ENCODE results near the gene ITGA3. TPM values are rescaled to one million over a fixed set of nuclear protein-coding genes. Genes with fewer than 3 reads are reported as not detected.

Gene ITGA3
- total and polyA plus RNA-seq, 2 of the 13 experiments (the other 11 are each of a cell fraction or from before 2014, with no cell fraction given): 0.48 to 0.69 TPM

DNA sequence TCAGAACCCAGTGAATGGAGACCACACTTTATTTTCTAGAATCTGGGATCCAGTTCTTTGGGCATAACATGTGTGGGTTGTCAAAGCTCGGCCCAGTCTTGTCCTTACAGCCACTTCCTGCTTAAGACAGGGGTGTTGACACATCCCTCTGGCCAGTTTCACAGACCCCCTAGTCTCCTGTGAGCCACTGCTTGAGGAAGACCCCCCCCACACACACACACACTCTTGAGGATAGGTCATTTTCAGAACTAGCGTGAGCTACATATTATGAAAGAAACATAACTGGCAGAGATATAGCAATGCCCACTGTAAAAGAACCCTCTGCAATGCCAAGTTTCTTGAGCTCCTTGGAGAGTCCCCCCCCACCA lies 36.0 kb downstream of the ITGA3 start:
- Histone ChIP-seq H3K4me1 (ENCODE audit: insufficient read depth, low read length) (peaks cover 18% of the 10 kb centered on the region), H3K4me3 (replicated peaks in 1 of 3; ENCODE audit: insufficient read depth in 1 of 3, low read depth in 2 of 3, low read length in 3 of 3) (no peak overlapping the region), H3K9me3 (ENCODE audit: low read length) (no peaks in the 10 kb centered on the region), H3K36me3 (replicated peaks in 1 of 2; ENCODE audit: control insufficient read depth in 1 of 2, insufficient read depth in 2 of 2, low read length in 2 of 2) (no peaks in the 10 kb centered on the region), H3K27me3 (ENCODE audit: control insufficient read depth in 1 of 2, insufficient read depth in 2 of 2, low read length in 2 of 2) (peaks cover 6 to 28% of the 10 kb centered on the region in 2 experiments; a peak in 4 of 5 replicates), H3K27ac (ENCODE audit: extremely low read length, insufficient read depth, low read length) (no peak overlapping the region), H3K4me2 (ENCODE audit: low read depth, low read length) (no peak overlapping the region), H2AFZ (ENCODE audit: low read length) (no peak overlapping the region), H3K9ac (ENCODE audit: insufficient read depth, low read depth, low read length) (no peak overlapping the region), H4K20me1 (ENCODE audit: insufficient read depth, low read length) (no peaks in the 10 kb centered on the region), H3K79me2 (ENCODE audit: insufficient read depth, low read length) (peaks cover 6% of the 10 kb centered on the region)
- intact Hi-C loops (cut with micrococcal nuclease; ENCODE audit: unreplicated experiment) (no loop called here), in situ Hi-C loops (cut with HindIII; ENCODE audit: extremely low pct_ligation_motif_present, low pct_unique_long_range_greater_than_20kb) (no loop called here)
- FAIRE-seq: no peak
- ChIA-PET CTCF (ENCODE audit: low intra/inter-chr PET ratio, low total read pairs) (interaction anchor here (2.0 kb wide), 1 partner anchor 66 kb away, joined by 5 read pairs; no protein-coding TSS in a partner anchor), POLR2A (interaction anchor here (1.4 kb wide), 1 partner anchor 10 kb away, joined by 3 read pairs; no protein-coding TSS in a partner anchor)
- no peak for ATAC-seq
- no peak for DNase-seq (ENCODE audit: low spot score)
- TF ChIP-seq SMARCC2 (IDR thresholded peaks at IDR 0.05): no peak
- TF ChIP-seq, protein P1, sequence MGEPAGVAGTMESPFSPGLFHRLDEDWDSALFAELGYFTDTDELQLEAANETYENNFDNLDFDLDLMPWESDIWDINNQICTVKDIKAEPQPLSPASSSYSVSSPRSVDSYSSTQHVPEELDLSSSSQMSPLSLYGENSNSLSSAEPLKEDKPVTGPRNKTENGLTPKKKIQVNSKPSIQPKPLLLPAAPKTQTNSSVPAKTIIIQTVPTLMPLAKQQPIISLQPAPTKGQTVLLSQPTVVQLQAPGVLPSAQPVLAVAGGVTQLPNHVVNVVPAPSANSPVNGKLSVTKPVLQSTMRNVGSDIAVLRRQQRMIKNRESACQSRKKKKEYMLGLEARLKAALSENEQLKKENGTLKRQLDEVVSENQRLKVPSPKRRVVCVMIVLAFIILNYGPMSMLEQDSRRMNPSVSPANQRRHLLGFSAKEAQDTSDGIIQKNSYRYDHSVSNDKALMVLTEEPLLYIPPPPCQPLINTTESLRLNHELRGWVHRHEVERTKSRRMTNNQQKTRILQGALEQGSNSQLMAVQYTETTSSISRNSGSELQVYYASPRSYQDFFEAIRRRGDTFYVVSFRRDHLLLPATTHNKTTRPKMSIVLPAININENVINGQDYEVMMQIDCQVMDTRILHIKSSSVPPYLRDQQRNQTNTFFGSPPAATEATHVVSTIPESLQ (CRISPR knock-in tag; conservative IDR thresholded peaks at IDR 0.05): no peak
- no peak for TF ChIP-seq ZSCAN29 (CRISPR knock-in tag; conservative IDR thresholded peaks at IDR 0.05)
- TF ChIP-seq MAFG (CRISPR knock-in tag; IDR thresholded peaks at IDR 0.05): no peak
- TF ChIP-seq TERF1 (CRISPR knock-in tag; IDR thresholded peaks at IDR 0.05): no peak
- TF ChIP-seq PRMT3 (CRISPR knock-in tag; IDR thresholded peaks at IDR 0.05; ENCODE audit: borderline replicate concordance, low read depth): no peak
- no peak for TF ChIP-seq ZNF878 (CRISPR knock-in tag; IDR thresholded peaks at IDR 0.05)
- TF ChIP-seq TEAD2 (CRISPR knock-in tag; IDR thresholded peaks at IDR 0.05): no peak
- no TSS peak for BruUV-seq (replicated peaks)
- 25% methylated on average over 2 of the region's 2 CpGs for WGBS (ENCODE audit: low lambda C conversion rate)
